H1 (cell line): ENCODE results near the gene PEX14. TPM values are rescaled to one million over a fixed set of nuclear protein-coding genes. Genes with fewer than 3 reads are reported as not detected.

Experiments
- CTCF ChIA-PET: fragments of 300-600 bp; sonication (Branson Sonifier 250); formaldehyde crosslinking; loops from one replicate; lab custom pipeline; 2021; ENCODE audit not compliant: partially characterized antibody; lab: Charles Lee
- POLR2A ChIA-PET: fragments of 300-600 bp; sonication (Branson Sonifier 250); formaldehyde crosslinking; loops from one replicate; lab custom pipeline; 2021; ENCODE audit warnings: inconsistent platforms; ENCODE audit not compliant: partially characterized antibody; lab: Charles Lee
- DNase-seq, 2 experiments: peaks; one replicate each; pipeline versions ENCODE4 v3.0.0 to v3.0.0-alpha.2; 2010 to 2022; ENCODE audit warnings: low spot score in 2 of 2, low read depth in 1 of 2, mixed read lengths in 1 of 2
- FAIRE-seq: peaks from 2 replicates; lab custom pipeline; 2011; peaks lifted over from hg19 to GRCh38; lab: Jason Lieb, UNC
- H2AFZ ChIP-seq: 2 replicates; pipeline ENCODE4 v1.8.1; 2012; ENCODE audit warnings: low read length, inconsistent platforms
- H2AK5ac ChIP-seq: 2 replicates; pipeline ENCODE4 v1.6.1; 2013; ENCODE audit warnings: low read depth, low read length
- H2BK120ac ChIP-seq: replicated peaks from 2 replicates; pipeline ENCODE3; 2013; ENCODE audit warnings: low read depth, low read length, inconsistent platforms
- H2BK12ac ChIP-seq: 2 replicates; pipeline ENCODE4 v1.6.1; 2013; ENCODE audit warnings: low read depth, low read length
- H2BK15ac ChIP-seq: 2 replicates; pipeline ENCODE4 v1.6.1; 2013; ENCODE audit warnings: low read length
- H2BK20ac ChIP-seq: 2 replicates; pipeline ENCODE4 v1.6.1; 2013; ENCODE audit warnings: low read length
- H2BK5ac ChIP-seq: 2 replicates; pipeline ENCODE4 v1.6.1; 2013; ENCODE audit warnings: low read depth, low read length
- H3K14ac ChIP-seq: 2 replicates; pipeline ENCODE4 v1.6.1; 2013; ENCODE audit warnings: inconsistent platforms; ENCODE audit not compliant: insufficient read length
- H3K18ac ChIP-seq: 2 replicates; pipeline ENCODE4 v1.6.1; 2013; ENCODE audit warnings: low read length; ENCODE audit errors: extremely low read depth
- H3K23ac ChIP-seq: 2 replicates; pipeline ENCODE4 v1.6.1; 2013; ENCODE audit warnings: inconsistent platforms; ENCODE audit not compliant: insufficient read length
- H3K23me2 ChIP-seq: 2 replicates; pipeline ENCODE4 v1.6.1; 2013; ENCODE audit warnings: low read depth, low read length
- H3K27ac ChIP-seq: 2 replicates; pipeline ENCODE4 v1.6.1; 2011; ENCODE audit warnings: low read depth, low read length, inconsistent platforms
- H3K27me3 ChIP-seq, 4 experiments: replicated peaks in 1 of 4; 1 replicate in 1 of 4; 2 replicates in 3 of 4; pipeline versions ENCODE4 v1.6.1 to v1.8.1; 2011 to 2013; ENCODE audit warnings: low read length in 3 of 4, mild to moderate bottlenecking in 3 of 4, inconsistent platforms in 2 of 4, mixed read lengths in 2 of 4, moderate library complexity in 1 of 4; ENCODE audit not compliant: control insufficient read depth in 3 of 4, insufficient read depth in 3 of 4; ENCODE audit errors: extremely low read depth in 1 of 4
- H3K36me3 ChIP-seq, 4 experiments: 2 replicates each; pipeline versions ENCODE4 v1.6.1 to v1.8.1; 2011 to 2013; ENCODE audit warnings: mild to moderate bottlenecking in 4 of 4, low read length in 3 of 4, moderate library complexity in 2 of 4, control low read depth in 1 of 4, inconsistent platforms in 1 of 4; ENCODE audit not compliant: insufficient read depth in 4 of 4, control insufficient read depth in 2 of 4
- H3K4ac ChIP-seq: replicated peaks from 2 replicates; pipeline ENCODE3; 2013; ENCODE audit warnings: low read length, low read depth, mixed read lengths, inconsistent platforms; ENCODE audit not compliant: insufficient read length
- H3K4me1 ChIP-seq, 4 experiments: replicated peaks in 1 of 4; 1 replicate in 1 of 4; 2 replicates in 3 of 4; pipeline versions ENCODE4 v1.6.1 to v1.8.1; 2011 to 2013; ENCODE audit warnings: low read length in 3 of 4, inconsistent platforms in 2 of 4, mixed read lengths in 1 of 4; ENCODE audit not compliant: insufficient read depth in 4 of 4, control insufficient read depth in 3 of 4
- H3K4me2 ChIP-seq, 2 experiments: 2 replicates each; pipeline versions ENCODE4 v1.6.1 to v1.8.1; 2011 to 2013; ENCODE audit warnings: low read depth in 2 of 2, low read length in 2 of 2, control low read depth in 1 of 2, inconsistent platforms in 1 of 2, mild to moderate bottlenecking in 1 of 2; ENCODE audit not compliant: insufficient read depth in 1 of 2
- H3K4me3 ChIP-seq, 4 experiments: fragments of 200-600, 300-600 bp in 1 of 4; sonication (generic), shearing (Covaris generic), sonication (Bioruptor Twin) in 1 of 4; 2 replicates each; pipeline versions ENCODE4 v1.5.1 to v1.8.1; 2011 to 2016; ENCODE audit warnings: low read length in 4 of 4, low read depth in 3 of 4, control low read depth in 2 of 4, inconsistent platforms in 2 of 4, mild to moderate bottlenecking in 2 of 4, mixed read lengths in 1 of 4, moderate library complexity in 1 of 4; ENCODE audit not compliant: insufficient read depth in 2 of 4; ENCODE audit errors: extremely low read depth in 1 of 4
- H3K56ac ChIP-seq: replicated peaks from 2 replicates; pipeline ENCODE3; 2013; ENCODE audit warnings: low read depth, mild to moderate bottlenecking, mixed read lengths, low read length, inconsistent platforms; ENCODE audit not compliant: insufficient read length
- H3K79me1 ChIP-seq: 2 replicates; pipeline ENCODE4 v1.6.1; 2013; ENCODE audit warnings: low read depth, low read length, control low read depth
- H3K79me2 ChIP-seq, 2 experiments: 2 replicates each; pipeline versions ENCODE4 v1.6.1 to v1.8.1; 2012 to 2013; ENCODE audit warnings: low read length in 2 of 2, mild to moderate bottlenecking in 2 of 2, inconsistent platforms in 1 of 2; ENCODE audit not compliant: insufficient read depth in 2 of 2, control insufficient read depth in 1 of 2
- H3K9ac ChIP-seq, 4 experiments: replicated peaks in 1 of 4; 1 replicate in 1 of 4; 2 replicates in 3 of 4; pipeline versions ENCODE4 v1.6.1 to v1.8.1; 2011 to 2013; ENCODE audit warnings: low read depth in 3 of 4, low read length in 3 of 4, control low read depth in 2 of 4, mild to moderate bottlenecking in 2 of 4, moderate library complexity in 2 of 4, inconsistent platforms in 1 of 4; ENCODE audit errors: extremely low read depth in 1 of 4
- H3K9me3 ChIP-seq, 2 experiments: 2 replicates each; pipeline versions ENCODE4 v1.6.1 to v1.8.1; 2012 to 2013; ENCODE audit warnings: mild to moderate bottlenecking in 2 of 2, moderate library complexity in 2 of 2, control low read depth in 1 of 2, inconsistent platforms in 1 of 2, low read depth in 1 of 2, low read length in 1 of 2, mixed read lengths in 1 of 2; ENCODE audit not compliant: insufficient read depth in 2 of 2
- H4K20me1 ChIP-seq, 2 experiments: replicated peaks in 1 of 2; 2 replicates each; pipeline versions ENCODE3 to v1.8.1; 2011 to 2013; ENCODE audit warnings: inconsistent platforms in 2 of 2, low read length in 2 of 2, mild to moderate bottlenecking in 1 of 2; ENCODE audit not compliant: insufficient read depth in 2 of 2, control insufficient read depth in 1 of 2
- H4K5ac ChIP-seq: 2 replicates; pipeline ENCODE4 v1.6.1; 2013; ENCODE audit warnings: low read length, low read depth, mixed read lengths, inconsistent platforms; ENCODE audit not compliant: insufficient read length
- H4K8ac ChIP-seq: 2 replicates; pipeline ENCODE4 v1.8.0; 2013; ENCODE audit warnings: mild to moderate bottlenecking, moderate library complexity, low read length, inconsistent platforms; ENCODE audit not compliant: insufficient read depth; ENCODE audit errors: extremely low read depth
- H4K91ac ChIP-seq: replicated peaks from 2 replicates; pipeline ENCODE3; 2013; ENCODE audit warnings: low read length, mixed read lengths, inconsistent platforms; ENCODE audit not compliant: insufficient read length
- KDM1A ChIP-seq: fragments of 200-600, 300-600 bp; sonication (generic); IDR thresholded peaks from 2 replicates; pipeline ENCODE4 v1.7.1; 2016; ENCODE audit warnings: mild to moderate bottlenecking, low read length, borderline replicate concordance
- POLR2A ChIP-seq, 2 experiments: IDR thresholded peaks; 1 replicate in 1 of 2; 2 replicates in 1 of 2; pipeline ENCODE4 v1.6.1; 2011; ENCODE audit warnings: low read depth in 2 of 2, low read length in 2 of 2, mild to moderate bottlenecking in 2 of 2; ENCODE audit errors: control extremely low read depth in 1 of 2
- SIN3A ChIP-seq, 2 experiments: IDR thresholded peaks in 1 of 2; conservative IDR thresholded peaks in 1 of 2; 2 replicates each; pipeline ENCODE4 v1.6.1; 2011 to 2012; ENCODE audit warnings: low read length in 2 of 2, improper control_type of control experiment in 1 of 2, low read depth in 1 of 2, mild to moderate bottlenecking in 1 of 2
- SUZ12 ChIP-seq: fragments of 200-600 bp; sonication (generic); IDR thresholded peaks from 2 replicates; pipeline ENCODE4 v1.6.1; 2012; ENCODE audit warnings: mild to moderate bottlenecking, inconsistent platforms, low read length, moderate library complexity, mixed read lengths
- TAF1 ChIP-seq: IDR thresholded peaks from 2 replicates; pipeline ENCODE4 v1.6.1; 2011; ENCODE audit warnings: mild to moderate bottlenecking, low read depth, low read length
- TEAD4 ChIP-seq: IDR thresholded peaks from 2 replicates; pipeline ENCODE4 v1.6.1; 2012; ENCODE audit warnings: low read depth, low read length, inconsistent platforms, mixed read lengths
- YY1 ChIP-seq: IDR thresholded peaks from 2 replicates; pipeline ENCODE4 v1.6.1; 2011; ENCODE audit warnings: low read depth, mild to moderate bottlenecking, low read length
- ZNF274 ChIP-seq: IDR thresholded peaks from 2 replicates; pipeline ENCODE4 v1.7.0; 2012; ENCODE audit warnings: low read length, borderline replicate concordance; ENCODE audit errors: extremely low read depth
- WGBS, 2 experiments: shearing (Covaris generic) in 1 of 2; methylation state at CpG; one replicate each; pipeline versions ENCODE4 v1.1.6 to v1.1.7; 2013 to 2015; ENCODE audit warnings: low lambda C conversion rate in 2 of 2, mixed read lengths in 2 of 2, inconsistent platforms in 1 of 2, low coverage in 1 of 2, missing lambda C conversion rate in 1 of 2; ENCODE audit not compliant: insufficient replicate concordance in 2 of 2, insufficient coverage in 1 of 2, insufficient read length in 1 of 2; ENCODE audit errors: extremely low coverage in 1 of 2, missing lambda C conversion rate in 1 of 2; 5-methylcytosine and 5-hydroxymethylcytosine counted together
- polyA plus RNA-seq, 7 experiments: library from polyadenylated mRNA; depleted of rRNA in 3 of 7; stranded (reverse) in 5 of 7; unstranded in 2 of 7; fragments of >200 nt in 5 of 7; fragments of 200-250 nt in 2 of 7; gene quantifications; 1 replicate in 5 of 7; 2 replicates in 1 of 7; 4 replicates in 1 of 7; pipeline versions ENCODE4 v1.2.1 to v1.2.3, GENCODE V29; 2011 to 2013; ENCODE audit warnings: missing spikeins in 2 of 7, mixed read lengths in 2 of 7
- total RNA-seq: library from RNA; stranded (reverse); fragmentation: NEBNext Ultra II Directional; extraction: Animal tissue kit (Norgen Biotek cat#: 25700); gene quantifications from 2 replicates; pipeline ENCODE4 v1.2.1, GENCODE V29; 2021

The PEX14 gene
- total and polyA plus RNA-seq, 2 of the 8 experiments (the other 6 are each of a cell fraction or from before 2014, with no cell fraction given) = 13.0 to 19.8 TPM

DNA sequence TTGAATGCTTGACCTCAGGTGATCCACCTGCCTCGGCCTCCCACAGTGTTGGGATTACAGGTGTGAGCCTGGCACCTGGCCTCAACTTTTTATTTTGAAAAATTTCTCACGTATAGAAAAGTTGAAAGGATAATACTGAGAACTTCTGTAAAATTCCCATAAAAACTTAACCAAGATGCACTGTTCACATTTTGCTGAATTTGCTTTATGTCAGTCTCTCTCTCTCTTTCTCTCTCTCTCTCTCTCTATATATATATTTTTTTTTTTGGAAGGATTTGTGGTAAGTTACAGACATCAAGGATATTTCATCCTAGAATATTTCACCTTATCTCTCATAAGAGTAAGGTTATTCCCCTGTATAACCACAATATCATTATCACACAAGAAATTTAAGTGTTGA, 5.9 kb downstream of the PEX14 start:
- TF ChIP-seq TAF1 (no peak), SUZ12 (no peak), POLR2A (IDR thresholded peaks at IDR 0.05; ENCODE audit: control extremely low read depth in 1 of 2, low read depth in 2 of 2, low read length in 2 of 2) (no peak), SIN3A (conservative IDR thresholded peaks at IDR 0.05 in 1 of 2, IDR thresholded peaks at IDR 0.05 in 1 of 2; ENCODE audit: low read depth in 1 of 2, low read length in 2 of 2) (no peak), YY1 (no peak), TEAD4 (no peak), KDM1A (no peak), ZNF274 (no peak)
- TF ChIP-seq, all 59 proteins: peak for 0
- no peak overlapping the region for H3K18ac ChIP-seq

More for the DNA sequence above, 5.9 kb downstream of the PEX14 start:
- H3K36me3 ChIP-seq = no peaks in the 10 kb centered on the region
- CTCF ChIA-PET = interaction anchor here (0.6 to 4.4 kb wide), 3 partner anchors 13 to 904 kb away, joined by 3 to 23 read pairs (median 5); no protein-coding TSS in a partner anchor
- no peak overlapping the region for H2BK5ac ChIP-seq
- H3K27me3 ChIP-seq = no peaks in the 10 kb centered on the region
- no peak overlapping the region for H2AK5ac ChIP-seq
- peaks cover 15% of the 10 kb centered on the region for H3K79me1 ChIP-seq
- no peak overlapping the region for H3K23ac ChIP-seq
- H3K4me2 ChIP-seq = no peak overlapping the region
- H3K4ac ChIP-seq = no peak overlapping the region
- H4K91ac ChIP-seq = no peak overlapping the region
- H3K9me3 ChIP-seq = no peaks in the 10 kb centered on the region
- H3K56ac ChIP-seq = no peak overlapping the region
- H3K4me3 ChIP-seq = no peak overlapping the region
- POLR2A ChIA-PET = interaction anchor here (1.4 kb wide), 1 partner anchor 9 kb away, joined by 3 read pairs; no protein-coding TSS in a partner anchor
- H3K14ac ChIP-seq = no peak overlapping the region
- H4K8ac ChIP-seq = no peak overlapping the region
- peaks cover 10 to 53% of the 10 kb centered on the region in 2 experiments for H3K79me2 ChIP-seq
- no peak overlapping the region for H2BK15ac ChIP-seq
- 86% methylated on average over 2 of the region's 2 CpGs; no CpG with 5 or more reads in 1 of the 2 experiments for WGBS, 2 experiments
- no peak overlapping the region for H2BK12ac ChIP-seq
- FAIRE-seq = no peak
- H3K23me2 ChIP-seq = no peaks in the 10 kb centered on the region
- no peak overlapping the region for H4K5ac ChIP-seq
- H2BK120ac ChIP-seq = no peak overlapping the region
- H2AFZ ChIP-seq = no peak overlapping the region
- no peak for DNase-seq
- H3K9ac ChIP-seq = no peak overlapping the region
- no peak overlapping the region for H3K27ac ChIP-seq
- peaks cover 0 to 3% of the 10 kb centered on the region in 2 experiments for H4K20me1 ChIP-seq
- H2BK20ac ChIP-seq = no peak overlapping the region
- H3K4me1 ChIP-seq = no peaks in the 10 kb centered on the region; a peak in 2 of 7 replicates
